Erythroblast (primary cell): ENCODE results near the gene SLC13A4.

Experiments used
- GATA1 ChIP-seq: IDR thresholded peaks from 2 replicates; pipeline ENCODE4 v1.6.1; 2011; ENCODE audit warnings: low read depth, mild to moderate bottlenecking, control low read depth, low read length, moderate library complexity
- POLR2A ChIP-seq: IDR thresholded peaks from 2 replicates; pipeline ENCODE4 v1.6.1; 2011; ENCODE audit warnings: mild to moderate bottlenecking, low read length

- TF ChIP-seq POLR2A = no peak
- no peak for TF ChIP-seq GATA1
Measured at GRCh38 chr7:135645296-135645904, 82.6 kb downstream of the SLC13A4 start.
